ENCODE results near the gene TAF4.

DNA sequence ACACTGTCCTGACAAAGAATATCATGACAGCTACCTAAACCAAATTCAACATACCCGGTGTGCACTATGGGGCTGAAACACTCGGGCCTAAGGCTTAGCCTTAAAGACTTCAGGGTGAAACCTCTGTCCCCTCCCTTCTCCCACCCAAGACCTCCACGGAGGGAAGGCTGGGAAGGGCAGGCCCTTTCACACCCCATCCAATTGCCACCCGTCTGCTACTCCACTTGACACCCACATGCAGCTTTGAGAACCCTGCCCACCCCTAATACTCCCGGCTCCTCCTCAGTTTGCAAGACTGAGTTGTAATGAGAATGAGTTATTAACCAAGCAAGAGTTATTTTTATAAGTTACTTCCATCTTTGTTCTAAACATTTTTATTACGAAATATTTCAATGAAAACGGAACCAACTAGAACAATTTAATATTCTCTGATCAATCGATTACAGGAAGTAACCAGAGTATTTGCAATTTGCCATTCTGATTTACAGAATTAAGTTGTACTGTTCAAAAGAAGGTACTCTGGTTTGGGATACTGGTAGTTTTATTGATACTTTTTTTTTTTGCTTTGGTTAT lies 3.7 kb downstream of the TAF4 start:
- TF ChIP-seq, protein P1, sequence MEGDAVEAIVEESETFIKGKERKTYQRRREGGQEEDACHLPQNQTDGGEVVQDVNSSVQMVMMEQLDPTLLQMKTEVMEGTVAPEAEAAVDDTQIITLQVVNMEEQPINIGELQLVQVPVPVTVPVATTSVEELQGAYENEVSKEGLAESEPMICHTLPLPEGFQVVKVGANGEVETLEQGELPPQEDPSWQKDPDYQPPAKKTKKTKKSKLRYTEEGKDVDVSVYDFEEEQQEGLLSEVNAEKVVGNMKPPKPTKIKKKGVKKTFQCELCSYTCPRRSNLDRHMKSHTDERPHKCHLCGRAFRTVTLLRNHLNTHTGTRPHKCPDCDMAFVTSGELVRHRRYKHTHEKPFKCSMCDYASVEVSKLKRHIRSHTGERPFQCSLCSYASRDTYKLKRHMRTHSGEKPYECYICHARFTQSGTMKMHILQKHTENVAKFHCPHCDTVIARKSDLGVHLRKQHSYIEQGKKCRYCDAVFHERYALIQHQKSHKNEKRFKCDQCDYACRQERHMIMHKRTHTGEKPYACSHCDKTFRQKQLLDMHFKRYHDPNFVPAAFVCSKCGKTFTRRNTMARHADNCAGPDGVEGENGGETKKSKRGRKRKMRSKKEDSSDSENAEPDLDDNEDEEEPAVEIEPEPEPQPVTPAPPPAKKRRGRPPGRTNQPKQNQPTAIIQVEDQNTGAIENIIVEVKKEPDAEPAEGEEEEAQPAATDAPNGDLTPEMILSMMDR (IDR thresholded peaks at IDR 0.05; ENCODE audit: extremely low read depth in 1 of 2, insufficient read depth in 1 of 2, low read depth in 1 of 2, low read length in 2 of 2), result no peak
- TF ChIP-seq POLR2A (IDR thresholded peaks at IDR 0.05; ENCODE audit: low read depth, low read length), result no peak
- no peak for TF ChIP-seq EZH2 (IDR thresholded peaks at IDR 0.05; ENCODE audit: borderline replicate concordance, low read depth, low read length, severe bottlenecking)
- TF ChIP-seq, protein P2, sequence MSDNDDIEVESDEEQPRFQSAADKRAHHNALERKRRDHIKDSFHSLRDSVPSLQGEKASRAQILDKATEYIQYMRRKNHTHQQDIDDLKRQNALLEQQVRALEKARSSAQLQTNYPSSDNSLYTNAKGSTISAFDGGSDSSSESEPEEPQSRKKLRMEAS (IDR thresholded peaks at IDR 0.05; ENCODE audit: insufficient read depth, insufficient read length), result no peak
- no peak for TF ChIP-seq POLR2AphosphoS5 (IDR thresholded peaks at IDR 0.05; ENCODE audit: insufficient read depth, low read depth, low read length)

Measured in endothelial cell of umbilical vein (primary cell).